Natural killer cell (primary cell): ENCODE measurements around the gene PCSK5. TPM values are rescaled to one million over a fixed set of nuclear protein-coding genes. Genes with fewer than 3 reads are reported as not detected.

Experiments
- ATAC-seq, 3 donors: fragments of 150-1000 bp in 2 of 3; fragments of 200-7000 bp in 1 of 3; cut with Tn5 transposase; 1 replicate in 1 of 3; 2 replicates in 2 of 3; pipeline ENCODE4 v1.10.0; 2021; ENCODE audit warnings: mild to moderate bottlenecking in 2 of 3, moderate library complexity in 2 of 3
- DNase-seq, 2 donors: peaks; one replicate each; pipeline versions ENCODE4 v3.0.0 to v3.0.0-alpha.2; 2013 to 2021; ENCODE audit warnings: mixed read lengths in 1 of 2
- H3K27ac ChIP-seq: one replicate; pipeline ENCODE4 v1.5.1; 2013; ENCODE audit warnings: mild to moderate bottlenecking, low read length
- H3K27me3 ChIP-seq: one replicate; pipeline ENCODE4 v1.6.1; 2013; ENCODE audit warnings: low read length; ENCODE audit not compliant: control insufficient read depth, insufficient read depth
- H3K36me3 ChIP-seq: one replicate; pipeline ENCODE4 v1.6.1; 2013; ENCODE audit warnings: low read length; ENCODE audit not compliant: control insufficient read depth, insufficient read depth
- H3K4me1 ChIP-seq: one replicate; pipeline ENCODE4 v1.6.1; 2013; ENCODE audit warnings: low read length; ENCODE audit not compliant: control insufficient read depth, insufficient read depth
- H3K4me3 ChIP-seq: one replicate; pipeline ENCODE4 v1.5.1; 2013; ENCODE audit warnings: low read length
- H3K9me3 ChIP-seq: one replicate; pipeline ENCODE4 v1.6.1; 2013; ENCODE audit warnings: low read length; ENCODE audit not compliant: control insufficient read depth, insufficient read depth
- H3K27ac Mint-ChIP-seq, 2 donors: one replicate each; pipeline ENCODE4 v1.8.0; 2022; ENCODE audit warnings: mild to moderate bottlenecking in 2 of 2, mixed read lengths in 2 of 2, moderate library complexity in 1 of 2
- H3K27me3 Mint-ChIP-seq, 2 donors: one replicate each; pipeline ENCODE4 v1.8.0; 2022; ENCODE audit warnings: low read depth in 2 of 2, mixed read lengths in 2 of 2
- H3K36me3 Mint-ChIP-seq: one replicate; pipeline ENCODE4 v1.8.0; 2022; ENCODE audit warnings: mixed read lengths
- H3K4me1 Mint-ChIP-seq, 2 donors: one replicate each; pipeline ENCODE4 v1.8.0; 2022; ENCODE audit warnings: mixed read lengths in 2 of 2
- H3K4me3 Mint-ChIP-seq: one replicate; pipeline ENCODE4 v1.8.0; 2022; ENCODE audit warnings: mild to moderate bottlenecking, moderate library complexity, mixed read lengths
- H3K9me3 Mint-ChIP-seq, 2 donors: one replicate each; pipeline ENCODE4 v1.8.0; 2022; ENCODE audit warnings: mixed read lengths in 2 of 2
- CTCF ChIP-seq: fragments of 200-600 bp; IDR thresholded peaks from one replicate; pipeline ENCODE4 v1.8.0; 2022; ENCODE audit warnings: antibody characterized with exemption
- WGBS: methylation state at CpG from one replicate; pipeline ENCODE4 v1.1.7; 2013; ENCODE audit warnings: missing lambda C conversion rate; ENCODE audit not compliant: insufficient coverage; 5-methylcytosine and 5-hydroxymethylcytosine counted together
- intact Hi-C: fragments of 100-400 bp; cut with micrococcal nuclease; formaldehyde crosslinking; loops from one replicate; pipeline ENCODE4 v1.14.2; 2022
- total RNA-seq, 4 donors: library from RNA; stranded (reverse); fragments of 120-200 nt in 1 of 4; gene quantifications; one replicate each; pipeline versions ENCODE4 v1.2.3 to v1.2.4, GENCODE V29; 2013 to 2022

The PCSK5 gene
- total RNA-seq, 3 donors from 2014 or later (not counting 1 experiment from before 2014, with no cell fraction given) = 2.4 to 13.2 (median 5.7) TPM

DNA sequence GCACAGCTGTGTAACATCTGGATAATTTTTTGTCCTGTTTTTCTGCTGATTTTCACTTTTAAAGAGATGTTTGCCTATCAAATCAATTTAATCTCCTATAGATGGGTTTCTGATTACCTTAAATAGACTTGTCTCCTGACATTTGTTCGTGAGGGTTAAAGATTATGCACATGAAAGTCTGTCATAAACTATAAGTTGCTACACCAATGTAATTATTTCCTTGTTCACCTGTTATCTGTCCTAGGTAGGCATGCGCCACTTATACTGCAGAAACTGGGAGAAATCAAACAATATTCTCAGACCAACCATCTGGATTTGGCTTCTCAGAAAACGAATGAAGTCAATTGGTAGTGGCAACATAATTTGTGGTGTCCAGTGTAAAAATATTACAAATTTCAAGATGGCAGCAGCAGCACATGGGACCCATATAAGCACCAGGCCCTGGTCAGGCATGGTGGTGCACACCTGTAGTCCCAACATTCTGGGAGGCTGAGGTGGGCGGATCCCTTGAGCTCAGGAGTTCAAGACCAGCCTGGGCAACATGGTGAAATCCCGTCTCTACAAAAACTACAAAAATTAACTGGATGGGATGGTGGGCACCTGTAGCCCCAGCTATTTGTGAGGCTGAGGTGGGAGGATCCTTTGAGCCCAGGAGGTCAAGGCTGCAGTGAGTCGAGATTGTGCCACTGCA lies 483.5 kb downstream of the PCSK5 start:
- no peaks in the 10 kb centered on the region for H3K4me1 ChIP-seq
- H3K27me3 Mint-ChIP-seq = peaks cover 0 to 2% of the 10 kb centered on the region in 2 donors
- no peaks in the 10 kb centered on the region for H3K27me3 ChIP-seq
- WGBS = 87% methylated on average over 5 of the region's 6 CpGs
- ATAC-seq (no peak), DNase-seq (no peak)
- intact Hi-C loops = no loop called here
- H3K27ac Mint-ChIP-seq = no peak overlapping the region
- no peak overlapping the region for H3K27ac ChIP-seq
- no peaks in the 10 kb centered on the region for H3K9me3 ChIP-seq
- no peaks in the 10 kb centered on the region for H3K4me1 Mint-ChIP-seq
- no peak overlapping the region for H3K4me3 Mint-ChIP-seq
- no peak for TF ChIP-seq CTCF
- no peak overlapping the region for H3K4me3 ChIP-seq
- no peaks in the 10 kb centered on the region for H3K36me3 Mint-ChIP-seq
- no peaks in the 10 kb centered on the region for H3K9me3 Mint-ChIP-seq
- no peaks in the 10 kb centered on the region for H3K36me3 ChIP-seq

GRCh38 chr9:76374783-76375559 lies 484.5 kb downstream of the PCSK5 start:
- WGBS = 87% methylated on average over 10 of the region's 10 CpGs
- H3K36me3 ChIP-seq = no peaks in the 10 kb centered on the region
- Mint-ChIP-seq H3K36me3 (no peaks in the 10 kb centered on the region), H3K9me3 (no peaks in the 10 kb centered on the region), H3K27ac (no peak overlapping the region), H3K27me3 (peaks cover 0 to 2% of the 10 kb centered on the region in 2 donors), H3K4me1 (no peaks in the 10 kb centered on the region), H3K4me3 (no peak overlapping the region)
- H3K4me1 ChIP-seq = no peaks in the 10 kb centered on the region
- intact Hi-C loops = no loop called here
- H3K4me3 ChIP-seq = no peak overlapping the region
- no peak for TF ChIP-seq CTCF
- DNase-seq = no peak
- ATAC-seq = no peak
- H3K27me3 ChIP-seq = no peaks in the 10 kb centered on the region
- no peaks in the 10 kb centered on the region for H3K9me3 ChIP-seq
- no peak overlapping the region for H3K27ac ChIP-seq

GRCh38 chr9:76377791-76378190 lies 487.3 kb downstream of the PCSK5 start:
- H3K36me3 ChIP-seq = no peaks in the 10 kb centered on the region
- DNase-seq (no peak), ATAC-seq (no peak)
- no peaks in the 10 kb centered on the region for H3K4me1 ChIP-seq
- Mint-ChIP-seq H3K27me3 (peaks cover 0 to 2% of the 10 kb centered on the region in 2 donors), H3K4me3 (no peak overlapping the region), H3K4me1 (no peaks in the 10 kb centered on the region), H3K27ac (no peak overlapping the region), H3K36me3 (no peaks in the 10 kb centered on the region), H3K9me3 (no peaks in the 10 kb centered on the region)
- TF ChIP-seq CTCF = no peak
- H3K9me3 ChIP-seq = no peaks in the 10 kb centered on the region
- H3K4me3 ChIP-seq = no peak overlapping the region
- intact Hi-C loops = no loop called here
- no peak overlapping the region for H3K27ac ChIP-seq
- H3K27me3 ChIP-seq = no peaks in the 10 kb centered on the region
